T-helper 9 cell (primary cell): Measurements from ENCODE around the gene NFATC2IP.
A peak's percentile ranks its signal among the peaks of the same experiment; 100 is the strongest.

Experiments
- DNase-seq: peaks from one replicate; pipeline ENCODE4 v3.0.0-alpha.2; 2020
- total RNA-seq, 2 donors: gene quantifications; one replicate each; lab custom pipeline; 2026; lab: John Stamatoyannopoulos, UW

Gene NFATC2IP
- total RNA-seq: 100 to 114 reads per million in 2 donors

- DNase-seq: peak; percentile 99
Observed at GRCh38 chr16:28950648-28951409, at the start of gene NFATC2IP. NFATC2IP (plus strand) TSS chr16:28950937; CDS start chr16:28951012, 75 bp downstream.

- DNase-seq: no peak
Observed at GRCh38 chr16:28901862-28902261, 48.9 kb upstream of the NFATC2IP start.

GRCh38 chr16:28902909-28903308 lies 47.8 kb upstream of the NFATC2IP start:
- no peak for DNase-seq

GRCh38 chr16:28903344-28904042 lies 47.2 kb upstream of the NFATC2IP start:
- no peak for DNase-seq

GRCh38 chr16:28904363-28904762 lies 46.4 kb upstream of the NFATC2IP start:
- DNase-seq: no peak

- no peak for DNase-seq
Observed at GRCh38 chr16:28904828-28905227, 45.9 kb upstream of the NFATC2IP start.

- DNase-seq: no peak
Observed at GRCh38 chr16:28905229-28905754, 45.4 kb upstream of the NFATC2IP start.

DNA sequence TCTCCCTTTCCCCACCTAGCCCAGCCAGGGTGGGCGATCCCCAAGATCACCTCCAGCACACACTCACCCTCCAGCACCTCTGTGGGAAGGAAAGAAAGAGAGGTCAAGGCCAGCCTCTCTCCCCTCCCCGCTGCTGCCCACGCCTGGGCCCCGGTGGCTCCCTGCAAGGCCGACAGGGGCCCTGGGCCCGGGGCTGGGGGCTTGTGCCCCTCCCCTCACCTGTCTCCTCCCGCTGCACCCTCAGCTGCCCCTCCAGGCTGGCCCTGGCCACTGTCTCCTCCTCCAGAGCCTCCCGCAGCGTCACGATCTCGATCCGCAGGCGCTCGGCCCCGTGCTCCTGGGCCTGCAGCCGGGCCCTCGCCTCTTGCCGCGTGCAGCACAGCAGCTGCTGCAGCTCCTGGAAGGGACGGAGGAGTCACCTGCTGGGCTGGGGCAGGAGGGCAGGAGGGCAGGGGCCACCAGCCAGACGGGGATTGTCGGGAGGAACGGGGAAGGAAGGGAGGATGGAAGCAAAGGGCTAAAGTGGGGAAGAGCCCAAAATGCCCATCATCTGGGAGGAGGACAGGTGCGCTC lies 44.9 kb upstream of the NFATC2IP start:
- DNase-seq: no peak

GRCh38 chr16:28910086-28911031 lies 40.4 kb upstream of the NFATC2IP start:
- no peak for DNase-seq

DNA sequence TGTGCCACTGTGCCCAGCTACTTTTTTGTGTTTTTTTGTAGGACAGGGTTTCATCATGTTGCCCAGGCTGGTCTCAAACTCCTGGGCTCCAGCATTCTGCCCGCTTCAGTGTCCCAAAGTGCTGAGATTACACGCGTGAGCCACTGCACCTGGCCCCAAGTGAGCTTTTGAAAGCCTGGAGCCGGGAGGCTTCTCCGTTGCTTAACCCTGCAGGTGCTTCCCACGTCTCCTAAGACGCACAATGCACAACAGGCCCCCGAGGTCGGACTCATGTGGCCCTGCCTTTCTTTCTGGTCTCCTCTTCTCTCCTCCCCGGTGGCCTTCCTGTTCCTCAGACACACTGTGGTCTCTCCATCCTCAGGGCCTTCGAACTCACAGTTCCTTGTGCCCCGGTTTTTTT lies 38.2 kb upstream of the NFATC2IP start:
- no peak for DNase-seq

GRCh38 chr16:28913946-28914724 lies 36.6 kb upstream of the NFATC2IP start:
- no peak for DNase-seq

GRCh38 chr16:28915181-28915580 lies 35.6 kb upstream of the NFATC2IP start:
- no peak for DNase-seq

GRCh38 chr16:28917095-28917494 lies 33.6 kb upstream of the NFATC2IP start:
- no peak for DNase-seq

- no peak for DNase-seq
Observed at GRCh38 chr16:28918698-28919097, 32.0 kb upstream of the NFATC2IP start.

DNA sequence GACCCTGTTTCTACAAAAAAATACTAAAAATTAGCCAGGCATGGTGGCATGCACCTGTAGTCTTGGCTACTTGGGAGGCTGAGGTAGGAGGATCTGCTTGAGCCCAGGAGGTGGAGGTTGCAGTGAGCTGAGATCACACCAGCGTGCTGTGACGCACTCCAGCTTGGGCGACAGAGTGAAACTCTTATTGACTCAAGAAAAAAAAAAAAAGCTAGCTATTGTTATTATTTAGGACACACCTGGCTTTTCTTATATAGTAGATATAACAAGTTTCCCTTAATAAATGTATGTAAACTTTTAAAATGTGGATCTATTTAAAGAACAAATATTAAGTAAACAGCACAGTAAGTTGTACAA lies 27.5 kb upstream of the NFATC2IP start:
- DNase-seq: no peak

DNA sequence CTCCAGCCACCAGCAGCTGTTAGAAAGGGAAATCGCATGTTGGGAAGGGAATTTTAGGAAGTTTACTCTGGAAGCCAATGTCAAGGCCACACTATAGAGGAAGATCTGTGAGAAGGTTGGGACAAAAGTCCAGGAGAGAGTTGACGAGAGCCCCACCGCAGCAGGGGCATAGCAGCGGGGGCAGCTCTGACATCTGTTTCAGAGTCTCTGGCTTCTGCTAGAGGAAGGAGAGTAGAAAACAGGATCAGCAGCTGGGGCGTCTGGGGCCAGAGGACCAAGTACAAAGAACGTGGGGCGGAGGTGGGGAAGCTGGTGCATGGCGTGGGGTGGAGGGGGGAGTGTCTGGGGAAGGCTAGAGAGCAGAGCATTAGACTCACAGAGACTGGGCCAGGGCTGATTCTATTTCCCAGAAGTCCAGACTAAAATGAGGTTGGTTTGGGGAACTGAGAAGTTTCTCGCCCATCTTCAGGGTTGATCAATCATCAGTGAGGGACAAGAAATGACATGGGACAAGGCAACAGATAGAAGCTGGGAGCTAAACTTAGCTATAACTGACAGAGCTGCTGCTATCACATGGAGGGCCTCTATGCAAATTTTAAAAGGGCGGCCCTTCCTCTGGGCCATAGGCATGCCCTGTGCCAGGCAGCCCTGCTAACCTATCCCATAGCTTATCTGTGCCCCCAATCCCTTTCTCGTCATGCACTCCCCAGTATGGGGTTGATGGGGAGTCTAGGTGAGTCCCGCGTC lies 26.9 kb upstream of the NFATC2IP start:
- DNase-seq: no peak

DNA sequence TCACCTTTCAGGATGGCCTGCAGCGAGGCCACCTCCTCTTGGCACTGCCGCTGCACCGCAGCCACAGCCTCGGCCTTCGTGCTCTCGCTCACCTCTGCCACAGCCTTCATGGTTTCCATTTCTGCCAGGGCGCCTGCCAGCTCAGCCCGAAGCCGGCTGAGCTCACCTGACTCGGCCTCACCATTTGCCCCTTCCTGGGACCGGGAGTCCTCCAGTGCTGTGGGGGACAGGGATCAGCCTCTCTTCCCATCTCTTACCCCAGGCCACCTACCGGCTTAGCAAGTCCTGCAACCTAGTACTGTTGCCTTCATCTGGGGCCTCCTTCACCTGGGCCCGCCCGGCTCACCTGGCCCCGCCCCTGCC lies 26.4 kb upstream of the NFATC2IP start:
- DNase-seq: no peak

DNA sequence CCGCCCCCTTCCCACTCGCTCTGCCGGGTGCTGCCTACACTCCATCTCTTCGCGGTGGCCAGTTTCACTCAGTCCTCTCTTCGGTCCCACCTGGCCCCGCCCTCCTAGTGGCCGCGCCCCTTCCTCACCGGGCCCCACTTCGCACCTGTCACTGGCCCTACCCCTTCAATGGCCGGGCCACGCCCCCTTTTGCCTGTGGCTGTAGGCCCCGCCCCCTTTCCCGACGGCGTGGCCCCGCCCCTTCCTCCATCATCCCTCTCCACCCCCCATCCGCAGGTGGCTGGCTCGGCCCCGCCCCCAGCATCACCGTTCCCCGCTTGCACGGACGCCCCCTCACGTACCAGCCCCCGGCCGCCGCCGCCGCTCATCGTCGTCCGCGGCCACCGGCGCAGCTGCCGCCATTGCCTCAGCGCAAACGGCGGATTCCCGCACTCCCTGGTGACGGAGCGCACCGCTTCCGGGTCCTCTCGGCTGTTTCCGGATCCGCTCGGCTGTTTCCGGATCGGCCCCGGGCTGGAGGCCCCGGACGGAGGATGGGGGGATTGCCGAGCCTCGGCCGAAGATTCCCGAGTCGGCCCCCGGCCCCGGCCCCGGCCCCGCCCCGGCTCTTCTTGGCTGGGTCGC lies 25.9 kb upstream of the NFATC2IP start, which contains the start of gene RABEP2:
Gene RABEP2 (minus strand): TSS at position 477 of the 624 bp plus-strand sequence. CDS start 75 bp downstream, at position 402.
- DNase-seq: peak; percentile 96

DNA sequence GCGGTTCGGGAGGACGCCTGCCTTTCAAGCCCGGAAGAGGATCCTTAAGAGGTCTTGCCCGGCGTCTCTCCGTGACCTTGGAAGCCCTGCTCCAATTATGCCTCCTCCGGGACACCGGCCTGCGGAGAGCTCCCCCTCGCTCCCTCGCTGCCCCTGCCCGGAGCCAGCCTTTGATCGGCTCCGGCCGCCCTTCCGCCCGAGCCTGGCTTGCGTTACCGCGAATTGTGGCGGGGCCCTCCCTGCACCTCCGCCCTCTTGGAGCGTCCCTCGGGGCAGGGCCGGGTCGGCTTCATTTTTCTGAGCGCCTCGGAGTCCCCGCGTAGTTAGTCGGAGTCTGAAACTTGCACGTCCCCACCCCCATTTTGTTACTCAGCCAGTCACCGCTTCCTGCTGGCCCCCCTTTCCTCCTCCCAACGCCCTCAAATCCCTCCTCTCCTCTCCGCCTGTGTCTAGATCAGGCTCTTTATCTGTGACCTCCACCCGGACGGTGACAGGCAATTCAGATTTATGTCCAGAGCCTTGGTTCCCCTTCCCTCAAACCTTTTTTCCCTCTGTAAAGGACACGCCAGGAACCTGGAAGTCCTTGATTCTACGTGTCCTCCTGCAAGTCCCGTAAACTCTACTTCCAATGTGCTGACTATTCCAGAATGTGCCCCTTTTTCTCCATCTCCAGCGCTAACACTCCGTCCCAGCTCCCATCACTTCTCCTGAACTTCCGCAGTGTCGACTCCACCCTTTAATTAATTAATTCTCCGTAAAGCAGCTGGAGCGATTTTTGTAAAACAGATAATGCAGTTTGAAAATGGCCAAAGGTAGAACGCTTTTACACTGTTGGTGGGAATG lies 25.1 kb upstream of the NFATC2IP start:
- DNase-seq: peak; percentile 66
